Trophoblast cell (in vitro differentiated cells and primary cell): ENCODE data around the gene THAP7.
A peak's percentile ranks its signal among the peaks of the same experiment; 100 is the strongest.

Source experiments
- DNase-seq, 2 donors: peaks; one replicate each; pipeline ENCODE4 v3.0.0-alpha.2; 2016
- H2AFZ ChIP-seq: 2 replicates; pipeline ENCODE4 v1.6.1; 2013; ENCODE audit warnings: low read length, moderate library complexity, mild to moderate bottlenecking; ENCODE audit not compliant: insufficient read depth, poor library complexity
- H2AK5ac ChIP-seq: 2 replicates; pipeline ENCODE4 v1.6.1; 2013; ENCODE audit warnings: mild to moderate bottlenecking, low read length
- H2BK120ac ChIP-seq: 2 replicates; pipeline ENCODE4 v1.6.1; 2013; ENCODE audit warnings: low read length, mild to moderate bottlenecking, moderate library complexity; ENCODE audit not compliant: insufficient read depth, poor library complexity
- H2BK12ac ChIP-seq: 2 replicates; pipeline ENCODE4 v1.6.1; 2013; ENCODE audit warnings: mild to moderate bottlenecking, low read length, moderate library complexity
- H2BK5ac ChIP-seq: 2 replicates; pipeline ENCODE4 v1.6.1; 2013; ENCODE audit warnings: low read length, low read depth, moderate library complexity, mild to moderate bottlenecking; ENCODE audit not compliant: poor library complexity
- H3K14ac ChIP-seq: 2 replicates; pipeline ENCODE4 v1.6.1; 2013; ENCODE audit warnings: mild to moderate bottlenecking, low read length
- H3K18ac ChIP-seq: 2 replicates; pipeline ENCODE4 v1.6.1; 2013; ENCODE audit warnings: mild to moderate bottlenecking, low read length
- H3K23ac ChIP-seq: 2 replicates; pipeline ENCODE4 v1.6.1; 2013; ENCODE audit warnings: low read length
- H3K27ac ChIP-seq: 2 replicates; pipeline ENCODE4 v1.5.1; 2013; ENCODE audit warnings: low read depth, mild to moderate bottlenecking, inconsistent platforms, low read length, moderate library complexity
- H3K27me3 ChIP-seq: 2 replicates; pipeline ENCODE4 v1.6.1; 2013; ENCODE audit warnings: inconsistent platforms, mild to moderate bottlenecking, low read length, moderate library complexity; ENCODE audit not compliant: insufficient read depth
- H3K36me3 ChIP-seq, 2 experiments: 1 replicate in 1 of 2; 2 replicates in 1 of 2; pipeline ENCODE4 v1.6.1; 2013; ENCODE audit warnings: low read length in 2 of 2, mild to moderate bottlenecking in 2 of 2, moderate library complexity in 1 of 2; ENCODE audit not compliant: insufficient read depth in 2 of 2, control insufficient read depth in 1 of 2
- H3K4ac ChIP-seq: 2 replicates; pipeline ENCODE4 v1.6.1; 2013; ENCODE audit warnings: low read depth, mild to moderate bottlenecking, low read length, moderate library complexity
- H3K4me1 ChIP-seq, 2 experiments: 1 replicate in 1 of 2; 2 replicates in 1 of 2; pipeline ENCODE4 v1.6.1; 2013; ENCODE audit warnings: low read length in 2 of 2, mild to moderate bottlenecking in 2 of 2, moderate library complexity in 1 of 2; ENCODE audit not compliant: insufficient read depth in 2 of 2, control insufficient read depth in 1 of 2
- H3K4me2 ChIP-seq: 2 replicates; pipeline ENCODE4 v1.6.1; 2013; ENCODE audit warnings: inconsistent platforms, mild to moderate bottlenecking, low read length, moderate library complexity
- H3K4me3 ChIP-seq: 2 replicates; pipeline ENCODE4 v1.5.1; 2013; ENCODE audit warnings: mild to moderate bottlenecking, low read depth, low read length, inconsistent platforms
- H3K79me1 ChIP-seq: one replicate; pipeline ENCODE4 v1.6.1; 2013; ENCODE audit warnings: low read length
- H3K79me2 ChIP-seq: 2 replicates; pipeline ENCODE4 v1.6.1; 2013; ENCODE audit warnings: low read length, mild to moderate bottlenecking; ENCODE audit not compliant: control insufficient read depth, insufficient read depth, poor library complexity
- H3K9ac ChIP-seq: 2 replicates; pipeline ENCODE4 v1.6.1; 2013; ENCODE audit warnings: mild to moderate bottlenecking, low read length
- H3K9me3 ChIP-seq: 2 replicates; pipeline ENCODE4 v1.6.1; 2013; ENCODE audit warnings: low read depth, mild to moderate bottlenecking, control low read depth, inconsistent platforms, low read length; ENCODE audit not compliant: insufficient read depth
- H4K12ac ChIP-seq: 2 replicates; pipeline ENCODE4 v1.6.1; 2013; ENCODE audit warnings: low read depth, mild to moderate bottlenecking, low read length, moderate library complexity
- H4K8ac ChIP-seq: 2 replicates; pipeline ENCODE4 v1.6.1; 2013; ENCODE audit warnings: low read depth, mild to moderate bottlenecking, low read length, moderate library complexity
- H4K91ac ChIP-seq: one replicate; pipeline ENCODE4 v1.6.1; 2013; ENCODE audit warnings: low read depth, mild to moderate bottlenecking, low read length, moderate library complexity
- WGBS: extraction: QIAGEN DNeasy Blood & Tissue Kit; methylation state at CpG from one replicate; pipeline ENCODE4 v1.1.7; 2013; ENCODE audit warnings: missing lambda C conversion rate; ENCODE audit not compliant: insufficient read length, insufficient coverage; ENCODE audit errors: extremely low coverage; 5-methylcytosine and 5-hydroxymethylcytosine counted together

Gene THAP7

DNA sequence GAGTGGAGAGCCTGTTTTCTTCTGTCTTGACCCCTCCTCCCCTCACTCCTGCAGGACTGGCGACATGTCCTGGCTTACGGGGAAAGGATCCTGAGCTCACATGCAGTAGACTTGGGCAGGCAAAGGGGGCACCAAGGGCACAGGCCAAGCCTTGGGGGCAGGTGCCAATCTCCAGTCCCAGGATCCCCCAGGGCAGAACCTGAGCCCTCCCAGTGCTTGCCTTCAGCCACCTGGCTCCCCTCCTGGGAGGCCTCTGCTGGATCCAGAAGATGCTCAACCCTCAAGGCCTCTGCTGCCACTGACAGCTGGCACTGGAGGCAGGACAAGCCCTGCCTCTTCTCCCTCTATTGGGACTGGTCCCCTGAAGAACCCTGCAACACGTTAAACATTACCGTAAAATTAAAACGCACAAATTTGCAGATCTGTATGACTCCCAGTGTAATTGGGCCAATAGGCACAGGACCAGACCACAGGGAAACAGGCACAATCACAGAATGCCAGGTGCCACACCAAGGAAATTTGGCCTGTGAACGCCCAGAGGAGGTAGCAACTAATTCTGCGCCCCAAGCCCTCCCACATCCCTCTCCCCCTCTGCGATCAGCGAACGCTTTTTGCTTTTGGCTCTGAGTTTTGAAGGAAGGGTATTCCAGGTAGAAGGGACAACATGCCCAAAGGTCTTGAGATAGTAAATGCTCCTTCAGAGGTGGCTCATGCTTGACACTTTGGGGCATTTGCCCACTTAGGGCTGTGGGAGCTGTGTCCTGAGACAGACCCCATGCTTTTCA lies 20.8 kb downstream of the THAP7 start:
- H3K23ac ChIP-seq: no peak overlapping the region

DNA sequence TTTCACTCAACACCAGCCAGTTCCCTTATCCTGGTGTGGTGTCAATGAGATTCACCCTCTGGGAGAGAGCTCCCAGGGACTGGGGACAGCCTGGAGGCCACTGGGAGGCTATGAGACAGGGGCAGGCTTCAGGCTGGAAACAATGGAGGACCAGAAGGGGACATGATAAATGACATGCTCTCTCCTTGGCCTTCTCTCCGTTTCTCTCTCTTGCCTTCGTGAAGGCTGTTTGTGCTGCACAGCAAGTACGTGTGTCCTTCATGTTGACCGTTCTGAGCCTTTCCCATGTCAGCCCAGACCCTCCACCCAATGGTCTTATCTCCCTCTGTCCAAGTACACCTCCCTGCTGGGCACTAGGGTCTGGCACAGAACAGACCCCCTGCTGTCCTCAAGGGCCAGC lies 21.4 kb downstream of the THAP7 start:
- Histone ChIP-seq H2AFZ (no peak overlapping the region), H3K18ac (no peak overlapping the region), H2BK12ac (no peak overlapping the region), H3K4me1 (peaks cover 5 to 18% of the 10 kb centered on the region in 2 experiments), H3K4me3 (no peak overlapping the region), H3K9me3 (peaks cover 13% of the 10 kb centered on the region), H3K36me3 (peaks cover 11 to 13% of the 10 kb centered on the region in 2 experiments), H2AK5ac (no peak overlapping the region), H4K12ac (no peak overlapping the region), H2BK5ac (no peak overlapping the region), H3K9ac (no peak overlapping the region), H4K8ac (no peak overlapping the region), H3K27me3 (no peaks in the 10 kb centered on the region), H3K14ac (no peak overlapping the region), H4K91ac (no peak overlapping the region), H3K27ac (no peak overlapping the region), H3K4ac (no peak overlapping the region), H3K4me2 (no peak overlapping the region), H2BK120ac (no peak overlapping the region), H3K23ac (no peak overlapping the region), H3K79me1 (peaks cover 8% of the 10 kb centered on the region), H3K79me2 (peaks cover 8% of the 10 kb centered on the region)
- no CpG with 5 or more reads among the region's 4 CpGs for WGBS
- no peak for DNase-seq

More for the DNA sequence above, 20.8 kb downstream of the THAP7 start:
- Histone ChIP-seq H3K14ac (peak overlapping the region; percentile 91), H2BK12ac (no peak overlapping the region), H2BK120ac (no peak overlapping the region), H3K27me3 (no peaks in the 10 kb centered on the region), H3K4me3 (peak overlapping the region; percentile 98), H4K91ac (peak overlapping the region; percentile 88), H3K79me2 (peaks cover 8% of the 10 kb centered on the region), H2AK5ac (peak overlapping the region; percentile 10), H3K9me3 (peaks cover 13% of the 10 kb centered on the region), H3K9ac (peak overlapping the region; percentile 99), H3K27ac (peak overlapping the region; percentile 70), H2AFZ (peak overlapping the region; percentile 58), H3K18ac (no peak overlapping the region), H3K79me1 (peaks cover 8% of the 10 kb centered on the region), H3K4ac (no peak overlapping the region), H3K4me1 (peaks cover 5 to 18% of the 10 kb centered on the region in 2 experiments), H4K8ac (peak overlapping the region; percentile 96), H4K12ac (peak overlapping the region; percentile 91), H2BK5ac (peak overlapping the region; percentile 7), H3K36me3 (peaks cover 16 to 18% of the 10 kb centered on the region in 2 experiments), H3K4me2 (peak overlapping the region; percentile 92)
- WGBS: no CpG with 5 or more reads among the region's 10 CpGs
- no peak for DNase-seq

DNA sequence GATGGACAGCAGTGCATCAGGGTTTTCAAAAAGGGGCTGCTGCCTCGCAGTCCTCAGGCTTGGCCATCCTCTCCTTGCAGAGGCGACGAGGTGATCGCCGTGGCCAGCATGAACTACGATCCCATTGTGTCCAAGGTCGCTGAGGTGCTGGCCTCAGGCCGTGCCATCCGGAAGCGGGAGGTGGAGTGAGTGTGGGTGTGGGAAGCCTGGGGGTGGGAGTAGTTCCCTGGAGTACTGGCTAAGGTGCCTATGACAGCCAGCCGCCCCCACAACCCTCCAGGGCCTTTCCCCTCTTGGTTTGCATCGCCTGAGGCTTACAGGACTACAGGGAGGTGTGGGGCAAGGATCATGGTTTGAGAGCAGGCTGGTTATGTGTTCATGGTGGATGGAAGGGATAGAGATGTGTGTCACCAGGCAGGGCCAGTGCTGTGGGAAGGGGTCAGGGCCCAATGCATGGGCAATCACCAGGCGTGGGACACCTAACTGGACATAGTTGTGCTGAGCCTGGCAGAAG lies 21.9 kb downstream of the THAP7 start:
- H2AK5ac ChIP-seq: no peak overlapping the region
- no peak overlapping the region for H3K4me3 ChIP-seq
- H3K4me2 ChIP-seq: peak overlapping the region; percentile 38
- no peak overlapping the region for H2BK120ac ChIP-seq
- no peak overlapping the region for H4K12ac ChIP-seq
- H3K14ac ChIP-seq: no peak overlapping the region
- H3K4ac ChIP-seq: no peak overlapping the region
- H3K4me1 ChIP-seq: peaks cover 5 to 18% of the 10 kb centered on the region in 2 experiments
- H3K27me3 ChIP-seq: no peaks in the 10 kb centered on the region
- H3K79me1 ChIP-seq: peaks cover 8% of the 10 kb centered on the region
- no peak overlapping the region for H2AFZ ChIP-seq
- H2BK5ac ChIP-seq: no peak overlapping the region
- H3K79me2 ChIP-seq: peaks cover 8% of the 10 kb centered on the region
- no peak overlapping the region for H4K91ac ChIP-seq
- WGBS: no CpG with 5 or more reads among the region's 13 CpGs
- no peak overlapping the region for H2BK12ac ChIP-seq
- no peak overlapping the region for H3K18ac ChIP-seq
- no peak overlapping the region for H3K27ac ChIP-seq
- peaks cover 13% of the 10 kb centered on the region for H3K9me3 ChIP-seq
- peaks cover 8 to 10% of the 10 kb centered on the region in 2 experiments for H3K36me3 ChIP-seq
- no peak overlapping the region for H4K8ac ChIP-seq
- DNase-seq: no peak
- no peak overlapping the region for H3K23ac ChIP-seq
- H3K9ac ChIP-seq: no peak overlapping the region

DNA sequence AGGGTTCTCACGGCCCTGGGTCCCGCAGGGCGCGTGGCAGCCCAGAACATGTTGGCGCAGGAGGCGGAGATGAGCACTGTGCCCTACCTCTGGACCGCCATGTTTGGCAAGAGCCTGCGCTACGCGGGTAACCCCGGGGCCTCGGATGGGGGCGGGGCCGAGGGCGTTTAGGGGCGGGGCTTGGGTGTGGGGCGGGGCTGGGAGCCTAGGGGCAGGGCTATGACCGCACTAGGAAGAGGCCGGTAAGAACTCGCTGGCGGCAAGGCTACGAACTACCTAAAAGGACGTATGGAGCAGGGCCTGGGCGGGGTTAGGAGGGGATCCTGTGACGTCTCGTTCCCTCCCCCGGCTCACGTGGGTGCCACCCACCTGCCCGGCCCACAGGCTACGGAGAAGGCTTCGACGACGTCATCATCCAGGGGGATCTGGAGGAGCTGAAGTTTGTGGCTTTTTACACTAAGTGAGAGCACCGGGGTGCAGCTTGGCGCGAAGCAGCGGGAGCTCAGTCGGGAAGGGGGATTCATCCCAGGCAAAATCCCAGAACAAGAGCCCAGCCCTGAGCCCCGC lies 22.6 kb downstream of the THAP7 start:
- Histone ChIP-seq H3K4me2 (peak overlapping the region; percentile 38), H3K23ac (no peak overlapping the region), H2BK5ac (no peak overlapping the region), H2AFZ (no peak overlapping the region), H3K18ac (no peak overlapping the region), H3K79me1 (peaks cover 8% of the 10 kb centered on the region), H2BK120ac (no peak overlapping the region), H3K4me3 (peak overlapping the region; percentile 0), H4K91ac (no peak overlapping the region), H3K79me2 (peaks cover 8% of the 10 kb centered on the region), H3K27me3 (no peaks in the 10 kb centered on the region), H3K36me3 (peaks cover 5 to 7% of the 10 kb centered on the region in 2 experiments), H2BK12ac (no peak overlapping the region), H3K27ac (no peak overlapping the region), H3K9ac (no peak overlapping the region), H4K8ac (peak overlapping the region; percentile 8), H3K4ac (no peak overlapping the region), H3K9me3 (peaks cover 16% of the 10 kb centered on the region), H3K14ac (no peak overlapping the region), H4K12ac (no peak overlapping the region), H2AK5ac (no peak overlapping the region), H3K4me1 (peaks cover 5 to 18% of the 10 kb centered on the region in 2 experiments)
- peak; percentile 83 to 84 for DNase-seq
- WGBS: no CpG with 5 or more reads among the region's 39 CpGs
